HCT116 (cell line): ENCODE data around the gene PCDH9. TPM values are rescaled to one million over a fixed set of nuclear protein-coding genes. Genes with fewer than 3 reads are reported as not detected.

ENCODE experiments used
- ATAC-seq: fragments of 200-7000 bp; cut with Tn5 transposase; 2 replicates; pipeline ENCODE4 v1.9.1; 2020; ENCODE audit warnings: mild to moderate bottlenecking, moderate library complexity
- BruUV-seq: library from RNA; stranded (reverse); fragments of 400-500 nt; replicated peaks from 2 replicates; lab custom pipeline; 2021; lab: Mats Ljungman, UMichigan
- CTCF ChIA-PET: fragments of 300-600 bp; sonication (Branson Sonifier 250); formaldehyde crosslinking; loops from one replicate; lab custom pipeline; 2021; ENCODE audit warnings: antibody characterized with exemption; lab: Charles Lee
- POLR2A ChIA-PET: fragments of 300-600, 350-600 bp; sonication (Branson Sonifier 250); formaldehyde crosslinking; loops from one replicate; lab custom pipeline; 2021; ENCODE audit warnings: antibody characterized with exemption; lab: Charles Lee
- RAD21 ChIA-PET, 2 experiments: fragments of 300-600 bp; sonication (Branson Sonifier 250); formaldehyde crosslinking; loops; one replicate each; lab custom pipeline; 2023; ENCODE audit warnings: low total read pairs in 2 of 2; ENCODE audit not compliant: uncharacterized antibody in 2 of 2, unreplicated experiment in 2 of 2, low non-redundant PET in 1 of 2; lab: Charles Lee
- DNase-seq: peaks from one replicate; pipeline ENCODE4 v3.0.0-alpha.2; 2010; ENCODE audit warnings: low read depth, low spot score
- H2AFZ ChIP-seq: fragments of 200-600 bp; shearing (Covaris generic), sonication (generic); 2 replicates; pipeline ENCODE4 v1.6.1; 2017; ENCODE audit warnings: low read depth, mixed run types, mixed read lengths, antibody characterized with exemption, low read length; ENCODE audit not compliant: poor library complexity, severe bottlenecking
- H3K27ac ChIP-seq: 2 replicates; pipeline ENCODE4 v1.5.1; 2012; ENCODE audit warnings: low read depth, low read length
- H3K27me3 ChIP-seq: fragments of 200-600 bp; sonication (generic); 2 replicates; pipeline ENCODE4 v1.6.1; 2016; ENCODE audit warnings: mixed run types, low read length, mixed read lengths; ENCODE audit not compliant: insufficient read depth
- H3K36me3 ChIP-seq, 2 experiments: fragments of 200-500 bp in 1 of 2; fragments of 200-600 bp in 1 of 2; sonication (Bioruptor generic) in 1 of 2; sonication (generic) in 1 of 2; 2 replicates each; pipeline versions ENCODE4 v1.5.1 to v1.6.1; 2014 to 2016; ENCODE audit warnings: low read length in 2 of 2, inconsistent platforms in 1 of 2, mixed read lengths in 1 of 2, mixed run types in 1 of 2; ENCODE audit not compliant: insufficient read depth in 2 of 2, control insufficient read depth in 1 of 2
- H3K4me1 ChIP-seq, 2 experiments: fragments of 200-600 bp in 1 of 2; sonication (generic) in 1 of 2; 2 replicates each; pipeline versions ENCODE4 v1.5.1 to v1.6.1; 2012 to 2017; ENCODE audit warnings: low read length in 2 of 2, inconsistent platforms in 1 of 2, mild to moderate bottlenecking in 1 of 2, mixed read lengths in 1 of 2, mixed run types in 1 of 2, moderate library complexity in 1 of 2; ENCODE audit not compliant: insufficient read depth in 2 of 2, control insufficient read depth in 1 of 2
- H3K4me2 ChIP-seq: fragments of 200-600 bp; sonication (generic); 2 replicates; pipeline ENCODE4 v1.6.1; 2017; ENCODE audit warnings: mixed run types, low read length, mixed read lengths
- H3K4me3 ChIP-seq, 2 experiments: fragments of 200-600 bp in 1 of 2; sonication (generic) in 1 of 2; replicated peaks in 1 of 2; 2 replicates each; pipeline ENCODE4 v1.5.1; 2011 to 2016; ENCODE audit warnings: low read length in 2 of 2, control low read depth in 1 of 2, low read depth in 1 of 2, mild to moderate bottlenecking in 1 of 2, mixed read lengths in 1 of 2, mixed run types in 1 of 2
- H3K79me2 ChIP-seq: fragments of 200-600 bp; sonication (generic); 2 replicates; pipeline ENCODE4 v1.6.1; 2017; ENCODE audit warnings: mild to moderate bottlenecking, mixed run types, low read length, moderate library complexity, mixed read lengths; ENCODE audit not compliant: insufficient read depth
- H3K9ac ChIP-seq: fragments of 200-600 bp; sonication (generic); 2 replicates; pipeline ENCODE4 v1.6.1; 2016; ENCODE audit warnings: low read length, mixed read lengths
- H3K9me2 ChIP-seq: fragments of 200-600 bp; sonication (generic), shearing (Covaris generic); 2 replicates; pipeline ENCODE4 v1.6.1; 2017; ENCODE audit warnings: mixed run types, mild to moderate bottlenecking, moderate library complexity; ENCODE audit not compliant: insufficient read depth
- H3K9me3 ChIP-seq, 2 experiments: fragments of 200-500 bp in 1 of 2; fragments of 200-600 bp in 1 of 2; sonication (Bioruptor generic) in 1 of 2; sonication (generic) in 1 of 2; 2 replicates each; pipeline ENCODE4 v1.6.1; 2014 to 2017; ENCODE audit warnings: low read length in 2 of 2, mixed read lengths in 2 of 2, inconsistent platforms in 1 of 2, low read depth in 1 of 2, mild to moderate bottlenecking in 1 of 2, mixed run types in 1 of 2, moderate library complexity in 1 of 2; ENCODE audit not compliant: control insufficient read depth in 1 of 2, insufficient read depth in 1 of 2
- H4K20me1 ChIP-seq: fragments of 200-600 bp; sonication (generic), shearing (Covaris generic); 2 replicates; pipeline ENCODE4 v1.6.1; 2017; ENCODE audit warnings: mixed run types, mild to moderate bottlenecking, moderate library complexity; ENCODE audit not compliant: insufficient read depth
- CTCF ChIP-seq, 3 experiments: fragments of 200-600 bp in 1 of 3; sonication (generic) in 1 of 3; IDR thresholded peaks in 2 of 3; conservative IDR thresholded peaks in 1 of 3; 2 replicates each; pipeline ENCODE4 v1.5.1; 2012 to 2017; ENCODE audit warnings: low read depth in 2 of 3, low read length in 2 of 3, antibody characterized with exemption in 1 of 3, borderline replicate concordance in 1 of 3, control low read depth in 1 of 3, mild to moderate bottlenecking in 1 of 3, mixed read lengths in 1 of 3, mixed run types in 1 of 3, moderate library complexity in 1 of 3; ENCODE audit not compliant: insufficient read depth in 1 of 3
- EGR1 ChIP-seq: IDR thresholded peaks from 2 replicates; pipeline ENCODE4 v1.6.1; 2012; ENCODE audit warnings: low read depth
- ELF1 ChIP-seq: IDR thresholded peaks from 2 replicates; pipeline ENCODE4 v1.6.1; 2012; ENCODE audit warnings: low read depth, borderline replicate concordance
- EZH2 ChIP-seq: fragments of 200-600 bp; sonication (generic); IDR thresholded peaks from 2 replicates; pipeline ENCODE4 v1.6.1; 2017; ENCODE audit warnings: antibody characterized with exemption, mixed run types
- EZH2phosphoT487 ChIP-seq: fragments of 200-600 bp; IDR thresholded peaks from 2 replicates; pipeline ENCODE4 v1.6.1; 2018; ENCODE audit warnings: antibody characterized with exemption, borderline replicate concordance
- FOSL1 ChIP-seq: IDR thresholded peaks from 2 replicates; pipeline ENCODE4 v1.6.1; 2012; ENCODE audit warnings: low read depth
- JUND ChIP-seq: IDR thresholded peaks from 2 replicates; pipeline ENCODE4 v1.6.1; 2012
- MAX ChIP-seq: IDR thresholded peaks from 2 replicates; pipeline ENCODE4 v1.6.1; 2012
- POLR2A ChIP-seq: IDR thresholded peaks from 2 replicates; pipeline ENCODE4 v1.7.0; 2011; ENCODE audit warnings: borderline replicate concordance; ENCODE audit not compliant: insufficient read depth, insufficient read length; ENCODE audit errors: extremely low read depth
- RAD21 ChIP-seq: IDR thresholded peaks from 2 replicates; pipeline ENCODE4 v1.6.1; 2012; ENCODE audit warnings: low read depth, mild to moderate bottlenecking
- TCF7L2 ChIP-seq: IDR thresholded peaks from 2 replicates; pipeline ENCODE4 v1.7.0; 2011; ENCODE audit warnings: borderline replicate concordance, inconsistent platforms; ENCODE audit not compliant: insufficient read depth, insufficient read length; ENCODE audit errors: extremely low read depth
- YY1 ChIP-seq: IDR thresholded peaks from 2 replicates; pipeline ENCODE4 v1.6.1; 2011; ENCODE audit warnings: low read length, low read depth, moderate library complexity, mild to moderate bottlenecking; ENCODE audit not compliant: insufficient replicate concordance; ENCODE audit errors: extremely low read depth
- ZFX ChIP-seq: fragments of 450-650 bp; IDR thresholded peaks from 2 replicates; pipeline ENCODE4 v1.6.1; 2017
- intact Hi-C: fragments of 100-400 bp; cut with micrococcal nuclease; formaldehyde crosslinking; loops from 2 replicates; pipeline ENCODE4 v1.10.0; 2022
- total RNA-seq: library from RNA; stranded (reverse); gene quantifications from one replicate; pipeline ENCODE4 v1.2.1, GENCODE V29; 2021; ENCODE audit not compliant: unreplicated experiment
- TF ChIP-seq, protein P1 (sequence below): IDR thresholded peaks from 2 replicates; pipeline ENCODE4 v1.6.1; 2012; ENCODE audit warnings: low read depth
- TF ChIP-seq, protein P2 (sequence below): IDR thresholded peaks from 2 replicates; pipeline ENCODE4 v1.6.1; 2012
- TF ChIP-seq, protein P3 (sequence below): IDR thresholded peaks from 2 replicates; pipeline ENCODE4 v1.6.1; 2011; ENCODE audit warnings: mild to moderate bottlenecking, low read length, moderate library complexity; ENCODE audit not compliant: insufficient replicate concordance; ENCODE audit errors: extremely low read depth

The PCDH9 gene
- total RNA-seq, 1 experiment from 2014 or later: 0.02 TPM

DNA sequence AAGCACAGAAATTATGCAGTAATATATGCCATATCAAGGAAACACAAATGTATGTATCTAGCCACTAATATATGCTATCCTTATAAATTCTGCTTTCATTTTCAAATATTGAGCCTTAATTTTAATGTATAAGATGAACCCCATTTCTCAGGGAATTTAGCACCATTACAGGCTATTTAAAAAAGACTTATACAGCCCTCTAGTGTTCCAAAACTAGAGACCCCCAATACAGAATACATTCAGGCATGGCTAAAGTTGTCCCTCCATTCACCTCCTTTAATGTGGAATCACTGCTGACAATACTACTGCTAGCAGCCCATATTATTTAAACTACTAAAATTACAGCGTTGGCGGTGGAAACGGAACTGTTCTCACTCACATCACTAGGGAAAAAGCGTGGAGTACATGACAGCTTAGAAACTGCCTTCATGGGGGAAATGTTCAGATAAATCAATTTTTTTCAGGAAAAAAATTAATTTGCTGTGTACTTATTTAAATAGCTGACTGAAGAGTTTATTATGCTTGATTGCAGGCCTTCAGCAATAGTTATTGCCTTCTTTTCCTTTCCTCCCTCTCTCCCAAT, 541.0 kb downstream of the PCDH9 start:
- ATAC-seq (peak; percentile 49; the same call in 1 of the 2 replicates), DNase-seq (no peak)
- peak; percentile 38 for TF ChIP-seq RAD21
- TF ChIP-seq ZFX: no peak
- TF ChIP-seq, protein P1, sequence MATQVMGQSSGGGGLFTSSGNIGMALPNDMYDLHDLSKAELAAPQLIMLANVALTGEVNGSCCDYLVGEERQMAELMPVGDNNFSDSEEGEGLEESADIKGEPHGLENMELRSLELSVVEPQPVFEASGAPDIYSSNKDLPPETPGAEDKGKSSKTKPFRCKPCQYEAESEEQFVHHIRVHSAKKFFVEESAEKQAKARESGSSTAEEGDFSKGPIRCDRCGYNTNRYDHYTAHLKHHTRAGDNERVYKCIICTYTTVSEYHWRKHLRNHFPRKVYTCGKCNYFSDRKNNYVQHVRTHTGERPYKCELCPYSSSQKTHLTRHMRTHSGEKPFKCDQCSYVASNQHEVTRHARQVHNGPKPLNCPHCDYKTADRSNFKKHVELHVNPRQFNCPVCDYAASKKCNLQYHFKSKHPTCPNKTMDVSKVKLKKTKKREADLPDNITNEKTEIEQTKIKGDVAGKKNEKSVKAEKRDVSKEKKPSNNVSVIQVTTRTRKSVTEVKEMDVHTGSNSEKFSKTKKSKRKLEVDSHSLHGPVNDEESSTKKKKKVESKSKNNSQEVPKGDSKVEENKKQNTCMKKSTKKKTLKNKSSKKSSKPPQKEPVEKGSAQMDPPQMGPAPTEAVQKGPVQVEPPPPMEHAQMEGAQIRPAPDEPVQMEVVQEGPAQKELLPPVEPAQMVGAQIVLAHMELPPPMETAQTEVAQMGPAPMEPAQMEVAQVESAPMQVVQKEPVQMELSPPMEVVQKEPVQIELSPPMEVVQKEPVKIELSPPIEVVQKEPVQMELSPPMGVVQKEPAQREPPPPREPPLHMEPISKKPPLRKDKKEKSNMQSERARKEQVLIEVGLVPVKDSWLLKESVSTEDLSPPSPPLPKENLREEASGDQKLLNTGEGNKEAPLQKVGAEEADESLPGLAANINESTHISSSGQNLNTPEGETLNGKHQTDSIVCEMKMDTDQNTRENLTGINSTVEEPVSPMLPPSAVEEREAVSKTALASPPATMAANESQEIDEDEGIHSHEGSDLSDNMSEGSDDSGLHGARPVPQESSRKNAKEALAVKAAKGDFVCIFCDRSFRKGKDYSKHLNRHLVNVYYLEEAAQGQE: no peak
- no peak for TF ChIP-seq YY1
- TF ChIP-seq JUND: no peak
- no peak for TF ChIP-seq EZH2
- no peak for TF ChIP-seq TCF7L2
- TF ChIP-seq FOSL1: no peak
- TF ChIP-seq, protein P2, sequence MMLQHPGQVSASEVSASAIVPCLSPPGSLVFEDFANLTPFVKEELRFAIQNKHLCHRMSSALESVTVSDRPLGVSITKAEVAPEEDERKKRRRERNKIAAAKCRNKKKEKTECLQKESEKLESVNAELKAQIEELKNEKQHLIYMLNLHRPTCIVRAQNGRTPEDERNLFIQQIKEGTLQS: no peak
- TF ChIP-seq, protein P3, sequence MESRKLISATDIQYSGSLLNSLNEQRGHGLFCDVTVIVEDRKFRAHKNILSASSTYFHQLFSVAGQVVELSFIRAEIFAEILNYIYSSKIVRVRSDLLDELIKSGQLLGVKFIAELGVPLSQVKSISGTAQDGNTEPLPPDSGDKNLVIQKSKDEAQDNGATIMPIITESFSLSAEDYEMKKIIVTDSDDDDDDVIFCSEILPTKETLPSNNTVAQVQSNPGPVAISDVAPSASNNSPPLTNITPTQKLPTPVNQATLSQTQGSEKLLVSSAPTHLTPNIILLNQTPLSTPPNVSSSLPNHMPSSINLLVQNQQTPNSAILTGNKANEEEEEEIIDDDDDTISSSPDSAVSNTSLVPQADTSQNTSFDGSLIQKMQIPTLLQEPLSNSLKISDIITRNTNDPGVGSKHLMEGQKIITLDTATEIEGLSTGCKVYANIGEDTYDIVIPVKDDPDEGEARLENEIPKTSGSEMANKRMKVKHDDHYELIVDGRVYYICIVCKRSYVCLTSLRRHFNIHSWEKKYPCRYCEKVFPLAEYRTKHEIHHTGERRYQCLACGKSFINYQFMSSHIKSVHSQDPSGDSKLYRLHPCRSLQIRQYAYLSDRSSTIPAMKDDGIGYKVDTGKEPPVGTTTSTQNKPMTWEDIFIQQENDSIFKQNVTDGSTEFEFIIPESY: no peak
- TF ChIP-seq ELF1: no peak
- TF ChIP-seq POLR2A: no peak
- TF ChIP-seq EGR1: no peak
- TF ChIP-seq EZH2phosphoT487: no peak
- peak in 1 of 3 experiments; percentile 12; a peak in 1 of 6 replicates for TF ChIP-seq CTCF (IDR thresholded peaks at IDR 0.05 in 2 of 3, conservative IDR thresholded peaks at IDR 0.05 in 1 of 3; ENCODE audit: borderline replicate concordance in 1 of 3, insufficient read depth in 1 of 3, low read depth in 2 of 3, low read length in 2 of 3)
- TF ChIP-seq MAX: no peak
- H3K27me3 ChIP-seq: no peaks in the 10 kb centered on the region
- no peak overlapping the region for H3K9ac ChIP-seq
- H3K4me2 ChIP-seq: no peak overlapping the region
- H3K4me3 ChIP-seq: no peak overlapping the region
- no peaks in the 10 kb centered on the region for H3K4me1 ChIP-seq
- no peaks in the 10 kb centered on the region for H3K9me2 ChIP-seq
- H3K79me2 ChIP-seq: no peaks in the 10 kb centered on the region
- H3K27ac ChIP-seq: no peak overlapping the region
- intact Hi-C loops: loop anchor here (5.0 kb wide), 2 partner anchors 297 to 533 kb away; no protein-coding TSS in a partner anchor
- no TSS peak for BruUV-seq
- CTCF ChIA-PET: interaction anchor here (1.2 kb wide), 1 partner anchor 535 kb away, joined by 5 read pairs; no protein-coding TSS in a partner anchor
- POLR2A ChIA-PET: no interaction called here
- no peaks in the 10 kb centered on the region for H3K36me3 ChIP-seq
- RAD21 ChIA-PET: interaction anchor here in 1 of 2 experiments (1.0 kb wide), 1 partner anchor 535 kb away, joined by 3 read pairs; no protein-coding TSS in a partner anchor
- H2AFZ ChIP-seq: no peak overlapping the region
- no peaks in the 10 kb centered on the region for H4K20me1 ChIP-seq
- peaks cover 3 to 4% of the 10 kb centered on the region in 2 experiments; a peak in 1 of 4 replicates for H3K9me3 ChIP-seq
